Stimulated activated CD8-positive, alpha-beta memory T cell treated with anti-CD3 and anti-CD28 coated beads, Interleukin-4, amount 100 ng/mL, for 4 hours (primary cell): Measurements from ENCODE around the gene PAM16.

Source experiments
- DNase-seq, 2 donors: peaks; one replicate each; pipeline ENCODE4 v3.0.0-alpha.2; 2020; ENCODE audit warnings: low read depth in 2 of 2, low spot score in 1 of 2

The PAM16 gene

GRCh38 chr16:4321286-4322120, 29.6 kb downstream of the PAM16 start:
- no peak for DNase-seq

- DNase-seq = no peak
These were observed 30.5 kb downstream of the PAM16 start for GRCh38 chr16:4320571-4321137.

GRCh38 chr16:4319454-4320421, 31.4 kb downstream of the PAM16 start:
- no peak for DNase-seq

- DNase-seq = no peak
These were observed 32.2 kb downstream of the PAM16 start for GRCh38 chr16:4318967-4319366.

GRCh38 chr16:4318451-4318910, 32.6 kb downstream of the PAM16 start:
- no peak for DNase-seq

GRCh38 chr16:4317532-4318450, 33.3 kb downstream of the PAM16 start:
- DNase-seq = no peak

GRCh38 chr16:4316864-4317531, 34.1 kb downstream of the PAM16 start:
- DNase-seq = no peak

GRCh38 chr16:4316108-4316863, 34.8 kb downstream of the PAM16 start:
- DNase-seq = no peak

GRCh38 chr16:4315186-4316107, 35.7 kb downstream of the PAM16 start, which contains the start of gene GLIS2:
Gene GLIS2 (plus strand): TSS chr16:4316067. CDS start chr16:4332281, 16,214 bp downstream.
- DNase-seq = no peak

GRCh38 chr16:4314532-4315185, 36.5 kb downstream of the PAM16 start:
- no peak for DNase-seq

- no peak for DNase-seq
These were observed 37.3 kb downstream of the PAM16 start for GRCh38 chr16:4313563-4314531.

GRCh38 chr16:4309833-4310266, 41.3 kb downstream of the PAM16 start:
- DNase-seq = no peak

GRCh38 chr16:4309102-4309832, 41.9 kb downstream of the PAM16 start:
- no peak for DNase-seq

GRCh38 chr16:4307215-4308037, 43.7 kb downstream of the PAM16 start:
- peak; percentile 88 to 94 for DNase-seq
